Fibroblast of skin of abdomen (primary cell): Measurements from ENCODE around the gene TCERG1.
"Not testable (repeated sequence)": the region's sequence is repeated elsewhere in the genome, so short reads cannot be mapped to it uniquely, and the experiment has no call there.

ENCODE experiments used
- DNase-seq: peaks from one replicate; pipeline ENCODE4 v3.0.0-alpha.2; 2013

The TCERG1 gene

GRCh38 chr5:146521403-146522106, 74.4 kb downstream of the TCERG1 start:
- DNase-seq: no peak

GRCh38 chr5:146523698-146524097, 76.6 kb downstream of the TCERG1 start:
- DNase-seq: no peak

- no peak for DNase-seq
Measured at GRCh38 chr5:146527785-146528184, 80.7 kb downstream of the TCERG1 start.

GRCh38 chr5:146528236-146528635, 81.1 kb downstream of the TCERG1 start:
- no peak for DNase-seq

- no peak for DNase-seq
Measured at GRCh38 chr5:146529984-146530383, 82.9 kb downstream of the TCERG1 start.

GRCh38 chr5:146533260-146533857, 86.2 kb downstream of the TCERG1 start:
- DNase-seq: peak; percentile 51

GRCh38 chr5:146533882-146534281, 86.7 kb downstream of the TCERG1 start:
- no peak for DNase-seq

- no peak for DNase-seq
Measured at GRCh38 chr5:146538432-146538831, 91.3 kb downstream of the TCERG1 start.

GRCh38 chr5:146539973-146540372, 92.8 kb downstream of the TCERG1 start:
- DNase-seq: no peak

- peak; percentile 38 for DNase-seq
Measured at GRCh38 chr5:146540414-146540813, 93.3 kb downstream of the TCERG1 start.

GRCh38 chr5:146541958-146542849, 95.1 kb downstream of the TCERG1 start:
- DNase-seq: peak; percentile 48

- DNase-seq: no peak
Measured at GRCh38 chr5:146544232-146544631, 97.1 kb downstream of the TCERG1 start.

- DNase-seq: no peak
Measured at GRCh38 chr5:146548781-146549449, 101.8 kb downstream of the TCERG1 start.

- no peak for DNase-seq
Measured at GRCh38 chr5:146549615-146550014, 102.5 kb downstream of the TCERG1 start.

- no peak for DNase-seq
Measured at GRCh38 chr5:146553446-146553845, 106.3 kb downstream of the TCERG1 start.

GRCh38 chr5:146556884-146557283, 109.8 kb downstream of the TCERG1 start:
- DNase-seq: not testable (repeated sequence)

- peak; percentile 81 for DNase-seq
Measured at GRCh38 chr5:146560205-146560812, 113.2 kb downstream of the TCERG1 start.
